Coronary artery (tissue), 2 donors: Measurements from ENCODE around the gene SNX27.
"Not testable (repeated sequence)": the region's sequence is repeated elsewhere in the genome, so short reads cannot be mapped to it uniquely, and the experiment has no call there.

Experiments
- DNase-seq: peaks from one replicate; pipeline ENCODE4 v3.0.0-alpha.2; 2017; ENCODE audit warnings: low spot score
- H3K27ac ChIP-seq, 2 donors: fragments of 200-600 bp; sonication (generic); one replicate each; pipeline ENCODE4 v1.5.1; 2016 to 2019
- H3K4me3 ChIP-seq: fragments of 200-600 bp; sonication (generic); 2 replicates; pipeline ENCODE4 v1.5.1; 2016; ENCODE audit warnings: mild to moderate bottlenecking, moderate library complexity
- CTCF ChIP-seq: fragments of 200-600 bp; sonication (generic); IDR thresholded peaks from one replicate; pipeline ENCODE4 v1.5.1; 2019; ENCODE audit warnings: antibody characterized with exemption

The SNX27 gene

GRCh38 chr1:151661751-151662150 is 49.9 kb downstream of the SNX27 start:
- H3K4me3 ChIP-seq = no peak overlapping the region
- TF ChIP-seq CTCF = no peak
- no peak for DNase-seq
- H3K27ac ChIP-seq = no peak overlapping the region

- Histone ChIP-seq H3K27ac (no peak overlapping the region), H3K4me3 (no peak overlapping the region)
- no peak for DNase-seq
- no peak for TF ChIP-seq CTCF
Measured at GRCh38 chr1:151668090-151668489, 56.2 kb downstream of the SNX27 start.

GRCh38 chr1:151670036-151670675 is 58.3 kb downstream of the SNX27 start:
- H3K27ac ChIP-seq, H3K4me3 ChIP-seq, DNase-seq: not testable (repeated sequence)

GRCh38 chr1:151673407-151673806 is 61.6 kb downstream of the SNX27 start:
- no peak for DNase-seq
- no peak for TF ChIP-seq CTCF
- H3K27ac ChIP-seq = no peak overlapping the region
- H3K4me3 ChIP-seq = no peak overlapping the region

- peak overlapping the region; percentile 45 to 52 for H3K27ac ChIP-seq
- no peak for DNase-seq
- TF ChIP-seq CTCF = no peak
- H3K4me3 ChIP-seq = no peak overlapping the region
Measured at GRCh38 chr1:151680391-151680790, 68.5 kb downstream of the SNX27 start.

GRCh38 chr1:151680826-151681225 is 69.0 kb downstream of the SNX27 start:
- H3K4me3 ChIP-seq = no peak overlapping the region
- DNase-seq = no peak
- TF ChIP-seq CTCF = no peak
- peak overlapping the region; percentile 45 to 52 for H3K27ac ChIP-seq

- no peak overlapping the region for H3K4me3 ChIP-seq
- no peak for TF ChIP-seq CTCF
- DNase-seq = no peak
- peak overlapping the region in 1 of 2 donors; percentile 45 for H3K27ac ChIP-seq
Measured at GRCh38 chr1:151681923-151682322, 70.1 kb downstream of the SNX27 start.

GRCh38 chr1:151682901-151683300 is 71.1 kb downstream of the SNX27 start:
- H3K4me3 ChIP-seq, H3K27ac ChIP-seq, DNase-seq: not testable (repeated sequence)
